NCI-H446 (cell line): Measurements from ENCODE around the gene ANKRD33.
"Not testable (repeated sequence)": the region's sequence is repeated elsewhere in the genome, so short reads cannot be mapped to it uniquely, and the experiment has no call there.

ENCODE experiments used
- DNase-seq, 2 experiments: peaks; one replicate each; lab custom pipeline; 2025; lab: John Stamatoyannopoulos, UW

Gene ANKRD33

GRCh38 chr12:51883295-51883694, 4.6 kb upstream of the ANKRD33 start:
- DNase-seq = no peak

- no peak for DNase-seq
Measured at GRCh38 chr12:51883998-51884675, 3.8 kb upstream of the ANKRD33 start.

GRCh38 chr12:51884676-51885229, 3.1 kb upstream of the ANKRD33 start:
- no peak for DNase-seq

- not testable (repeated sequence) for DNase-seq
Measured at GRCh38 chr12:51885294-51886020, 2.4 kb upstream of the ANKRD33 start.

GRCh38 chr12:51886021-51886710, 1.7 kb upstream of the ANKRD33 start:
- no peak for DNase-seq

- DNase-seq = no peak
Measured at GRCh38 chr12:51888316-51889215, 663 bp downstream of the ANKRD33 start.

GRCh38 chr12:51889216-51890132, 1.6 kb downstream of the ANKRD33 start:
- DNase-seq = no peak

GRCh38 chr12:51890133-51890464, 2.2 kb downstream of the ANKRD33 start:
- DNase-seq = no peak

GRCh38 chr12:51890511-51891171, 2.7 kb downstream of the ANKRD33 start:
- no peak for DNase-seq

GRCh38 chr12:51891843-51892242, 3.9 kb downstream of the ANKRD33 start:
- DNase-seq = peak in 1 of 2 experiments; percentile 11

- no peak for DNase-seq
Measured at GRCh38 chr12:51893786-51894185, 5.9 kb downstream of the ANKRD33 start.

- DNase-seq = no peak
Measured at GRCh38 chr12:51895378-51896135, 7.7 kb downstream of the ANKRD33 start.

GRCh38 chr12:51896236-51896635, 8.3 kb downstream of the ANKRD33 start:
- DNase-seq = no peak

- DNase-seq = no peak
Measured at GRCh38 chr12:51897181-51897580, 9.3 kb downstream of the ANKRD33 start.

GRCh38 chr12:51898506-51898905, 10.6 kb downstream of the ANKRD33 start:
- no peak for DNase-seq

- no peak for DNase-seq
Measured at GRCh38 chr12:51898937-51899336, 11.0 kb downstream of the ANKRD33 start.

- DNase-seq = no peak
Measured at GRCh38 chr12:51900323-51900889, 12.5 kb downstream of the ANKRD33 start.

GRCh38 chr12:51901121-51901817, 13.4 kb downstream of the ANKRD33 start:
- DNase-seq = no peak
